ENCODE data around the gene MDFIC2. TPM values are rescaled to one million over a fixed set of nuclear protein-coding genes. Genes with fewer than 3 reads are reported as not detected.

The MDFIC2 gene
- total RNA-seq, 1 donor from 2014 or later: not detected

- H3K36me3 Mint-ChIP-seq (ENCODE audit: insufficient read depth): no peaks in the 10 kb centered on the region
- no peaks in the 10 kb centered on the region for H3K9me3 Mint-ChIP-seq (ENCODE audit: low read depth)
- H3K4me3 Mint-ChIP-seq (ENCODE audit: low read depth): no peak overlapping the region
- peaks cover 12% of the 10 kb centered on the region for H3K27me3 Mint-ChIP-seq
- H3K4me1 Mint-ChIP-seq (ENCODE audit: low read depth): no peaks in the 10 kb centered on the region
- no peak for DNase-seq (ENCODE audit: low spot score, unreplicated experiment)
- no peak for TF ChIP-seq CTCF (IDR thresholded peaks at IDR 0.05; ENCODE audit: unreplicated experiment)
- H3K27ac Mint-ChIP-seq: no peak overlapping the region
Measured at GRCh38 chr3:70261283-70261682, 51.2 kb downstream of the MDFIC2 start.

GRCh38 chr3:70256566-70256965 is 55.9 kb downstream of the MDFIC2 start:
- Mint-ChIP-seq H3K4me1 (ENCODE audit: low read depth) (peaks cover 3% of the 10 kb centered on the region), H3K36me3 (ENCODE audit: insufficient read depth) (no peaks in the 10 kb centered on the region), H3K4me3 (ENCODE audit: low read depth) (no peak overlapping the region), H3K27me3 (peaks cover 12% of the 10 kb centered on the region), H3K9me3 (ENCODE audit: low read depth) (no peaks in the 10 kb centered on the region), H3K27ac (no peak overlapping the region)
- TF ChIP-seq CTCF (IDR thresholded peaks at IDR 0.05; ENCODE audit: unreplicated experiment): no peak
- DNase-seq (ENCODE audit: low spot score, unreplicated experiment): no peak

GRCh38 chr3:70250492-70250891 is 61.9 kb downstream of the MDFIC2 start:
- peaks cover 5% of the 10 kb centered on the region for H3K4me1 Mint-ChIP-seq (ENCODE audit: low read depth)
- H3K27ac Mint-ChIP-seq: no peak overlapping the region
- H3K27me3 Mint-ChIP-seq: no peaks in the 10 kb centered on the region
- no peak for TF ChIP-seq CTCF (IDR thresholded peaks at IDR 0.05; ENCODE audit: unreplicated experiment)
- H3K9me3 Mint-ChIP-seq (ENCODE audit: low read depth): peaks cover 10% of the 10 kb centered on the region
- no peaks in the 10 kb centered on the region for H3K36me3 Mint-ChIP-seq (ENCODE audit: insufficient read depth)
- DNase-seq (ENCODE audit: low spot score, unreplicated experiment): no peak
- H3K4me3 Mint-ChIP-seq (ENCODE audit: low read depth): no peak overlapping the region

GRCh38 chr3:70249509-70250160 is 62.8 kb downstream of the MDFIC2 start:
- no peak overlapping the region for H3K27ac Mint-ChIP-seq
- H3K36me3 Mint-ChIP-seq (ENCODE audit: insufficient read depth): no peaks in the 10 kb centered on the region
- no peak for DNase-seq (ENCODE audit: low spot score, unreplicated experiment)
- peaks cover 10% of the 10 kb centered on the region for H3K9me3 Mint-ChIP-seq (ENCODE audit: low read depth)
- H3K4me1 Mint-ChIP-seq (ENCODE audit: low read depth): peaks cover 5% of the 10 kb centered on the region
- TF ChIP-seq CTCF (IDR thresholded peaks at IDR 0.05; ENCODE audit: unreplicated experiment): no peak
- H3K27me3 Mint-ChIP-seq: no peaks in the 10 kb centered on the region
- H3K4me3 Mint-ChIP-seq (ENCODE audit: low read depth): no peak overlapping the region

- no peak for TF ChIP-seq CTCF (IDR thresholded peaks at IDR 0.05; ENCODE audit: unreplicated experiment)
- DNase-seq (ENCODE audit: low spot score, unreplicated experiment): no peak
- no peak overlapping the region for H3K27ac Mint-ChIP-seq
- no peak overlapping the region for H3K4me3 Mint-ChIP-seq (ENCODE audit: low read depth)
- H3K27me3 Mint-ChIP-seq: peaks cover 3% of the 10 kb centered on the region
- no peaks in the 10 kb centered on the region for H3K36me3 Mint-ChIP-seq (ENCODE audit: insufficient read depth)
- peaks cover 5% of the 10 kb centered on the region for H3K4me1 Mint-ChIP-seq (ENCODE audit: low read depth)
- peaks cover 10% of the 10 kb centered on the region for H3K9me3 Mint-ChIP-seq (ENCODE audit: low read depth)
Measured at GRCh38 chr3:70248856-70249255, 63.6 kb downstream of the MDFIC2 start.
